ENCODE measurements around the gene SCYGR1. TPM values are rescaled to one million over a fixed set of nuclear protein-coding genes. Genes with fewer than 3 reads are reported as not detected.
"Not testable (repeated sequence)": the region's sequence is repeated elsewhere in the genome, so short reads cannot be mapped to it uniquely, and the experiment has no call there.

SCYGR1 gene, protein sequence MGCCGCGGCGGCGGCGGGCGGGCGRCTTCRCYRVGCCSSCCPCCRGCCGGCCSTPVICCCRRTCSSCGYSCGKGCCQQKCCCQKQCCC
- total RNA-seq (2014; rRNA removed) (not detected in 2 replicates), Bru-seq, nascent RNA (not detected), BruChase-seq, experiment 1, labeled RNA remaining after a 6-hour chase (not detected), BruChase-seq, experiment 2, labeled RNA remaining after a 2-hour chase (not detected)
- long read RNA-seq, result 0 reads

DNA sequence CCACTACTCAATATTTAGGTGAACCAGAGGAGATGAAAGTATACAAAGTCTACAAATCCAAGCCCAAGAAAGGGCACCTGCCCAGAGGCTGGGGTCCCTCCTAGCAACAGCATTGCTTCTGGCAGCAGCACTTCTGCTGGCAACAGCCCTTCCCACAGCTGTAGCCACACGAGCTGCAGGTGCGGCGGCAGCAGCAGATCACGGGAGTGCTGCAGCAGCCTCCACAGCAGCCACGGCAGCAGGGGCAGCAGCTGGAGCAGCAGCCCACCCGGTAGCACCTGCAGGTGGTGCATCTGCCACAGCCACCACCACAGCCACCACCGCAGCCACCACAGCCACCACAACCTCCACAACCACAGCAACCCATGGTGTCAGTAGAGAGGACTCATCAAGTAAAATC, at the start of gene SCYGR1:
SCYGR1 (minus strand) TSS at position 367 of the 400 bp plus-strand sequence; CDS start at position 367, 0 bp downstream.
- H4K20me1 ChIP-seq (ENCODE audit: low read length); H2AFZ ChIP-seq (ENCODE audit: low read length); H3F3A ChIP-seq (ENCODE audit: low read length, unreplicated experiment); H3K79me2 ChIP-seq (ENCODE audit: low read length); BruUV-seq (replicated peaks); intact Hi-C loops (cut with micrococcal nuclease); H3K9me2 ChIP-seq (replicated peaks; ENCODE audit: low read length); DNase-seq; H3K36me3 ChIP-seq (ENCODE audit: low read depth, low read length); CTCF ChIA-PET; ATAC-seq; H3K9me3 ChIP-seq (ENCODE audit: low read length); POLR2A ChIA-PET (ENCODE audit: unreplicated experiment); H3K27me3 ChIP-seq (ENCODE audit: low read length); H3K4me3 ChIP-seq (ENCODE audit: low read length): not testable (repeated sequence)
- Histone ChIP-seq H3K4me1 (ENCODE audit: insufficient read depth, low read length) (peaks cover 14% of the 10 kb centered on the region), H3K4me2 (ENCODE audit: low read length) (peak within 1 kb of the TSS; percentile 15; the same call in 1 of the 2 replicates), H3K27ac (ENCODE audit: low read length) (peak within 1 kb of the TSS; percentile 78), H3K9ac (ENCODE audit: low read length) (peak within 1 kb of the TSS; percentile 21; the same call in 1 of the 2 replicates)

DNA sequence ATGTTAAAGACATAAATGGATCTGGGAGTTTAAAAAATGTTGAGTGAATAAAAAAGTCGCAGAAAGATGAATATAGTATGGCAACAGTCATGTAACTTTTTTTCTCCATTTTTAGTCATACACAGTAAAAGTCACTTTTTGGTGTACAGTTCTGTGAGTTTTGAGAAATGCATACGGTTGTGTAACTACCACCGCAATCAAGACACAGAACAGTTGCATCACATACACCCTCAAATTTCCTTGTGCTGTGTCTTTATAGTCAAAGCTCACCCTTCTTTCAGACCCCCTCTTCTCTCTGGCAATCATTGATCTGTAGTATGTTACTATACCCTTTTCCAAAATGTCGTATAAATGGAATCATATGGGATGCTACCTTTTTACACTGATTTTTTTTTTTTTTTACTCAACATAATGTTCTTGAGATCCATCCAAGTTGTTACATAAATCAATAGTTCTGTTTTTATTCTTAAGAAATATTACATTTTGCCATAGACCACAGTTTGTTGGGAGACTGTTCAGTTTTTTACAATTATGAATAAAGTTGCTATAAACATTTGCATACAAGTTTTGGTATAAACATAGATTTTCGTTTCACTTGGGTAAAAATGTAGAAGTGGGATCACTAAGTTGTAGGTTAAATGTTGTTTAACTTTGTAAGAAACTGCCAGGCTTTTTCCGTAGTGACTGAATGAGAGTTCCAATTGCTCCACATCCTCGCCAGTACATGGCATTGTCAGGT, 48.9 kb upstream of the SCYGR1 start:
- Histone ChIP-seq H3K9ac (ENCODE audit: low read length) (no peak overlapping the region), H3F3A (ENCODE audit: low read length, unreplicated experiment) (no peaks in the 10 kb centered on the region), H3K79me2 (ENCODE audit: low read length) (no peaks in the 10 kb centered on the region), H3K4me3 (ENCODE audit: low read length) (no peak overlapping the region), H2AFZ (ENCODE audit: low read length) (no peak overlapping the region), H3K4me2 (ENCODE audit: low read length) (no peak overlapping the region), H3K9me2 (replicated peaks; ENCODE audit: low read length) (no peaks in the 10 kb centered on the region), H3K36me3 (ENCODE audit: low read depth, low read length) (no peaks in the 10 kb centered on the region; the same call in 1 of the 2 replicates), H3K4me1 (ENCODE audit: insufficient read depth, low read length) (no peaks in the 10 kb centered on the region), H3K27ac (ENCODE audit: low read length) (no peak overlapping the region), H3K27me3 (ENCODE audit: low read length) (no peaks in the 10 kb centered on the region), H4K20me1 (ENCODE audit: low read length) (no peaks in the 10 kb centered on the region), H3K9me3 (ENCODE audit: low read length) (peaks cover 9% of the 10 kb centered on the region; the same call in 1 of the 2 replicates)
- ATAC-seq (no peak), DNase-seq (no peak)
- CTCF ChIA-PET, result no interaction called here
- POLR2A ChIA-PET (ENCODE audit: unreplicated experiment), result no interaction called here
- no TSS peak for BruUV-seq (replicated peaks)
- TF ChIP-seq EZH2 (IDR thresholded peaks at IDR 0.05; ENCODE audit: low read length, unreplicated experiment), result no peak
- TF ChIP-seq, protein P1, sequence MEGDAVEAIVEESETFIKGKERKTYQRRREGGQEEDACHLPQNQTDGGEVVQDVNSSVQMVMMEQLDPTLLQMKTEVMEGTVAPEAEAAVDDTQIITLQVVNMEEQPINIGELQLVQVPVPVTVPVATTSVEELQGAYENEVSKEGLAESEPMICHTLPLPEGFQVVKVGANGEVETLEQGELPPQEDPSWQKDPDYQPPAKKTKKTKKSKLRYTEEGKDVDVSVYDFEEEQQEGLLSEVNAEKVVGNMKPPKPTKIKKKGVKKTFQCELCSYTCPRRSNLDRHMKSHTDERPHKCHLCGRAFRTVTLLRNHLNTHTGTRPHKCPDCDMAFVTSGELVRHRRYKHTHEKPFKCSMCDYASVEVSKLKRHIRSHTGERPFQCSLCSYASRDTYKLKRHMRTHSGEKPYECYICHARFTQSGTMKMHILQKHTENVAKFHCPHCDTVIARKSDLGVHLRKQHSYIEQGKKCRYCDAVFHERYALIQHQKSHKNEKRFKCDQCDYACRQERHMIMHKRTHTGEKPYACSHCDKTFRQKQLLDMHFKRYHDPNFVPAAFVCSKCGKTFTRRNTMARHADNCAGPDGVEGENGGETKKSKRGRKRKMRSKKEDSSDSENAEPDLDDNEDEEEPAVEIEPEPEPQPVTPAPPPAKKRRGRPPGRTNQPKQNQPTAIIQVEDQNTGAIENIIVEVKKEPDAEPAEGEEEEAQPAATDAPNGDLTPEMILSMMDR (conservative IDR thresholded peaks at IDR 0.05; ENCODE audit: low read depth, low read length), result no peak
- intact Hi-C loops (cut with micrococcal nuclease), result no loop called here

DNA sequence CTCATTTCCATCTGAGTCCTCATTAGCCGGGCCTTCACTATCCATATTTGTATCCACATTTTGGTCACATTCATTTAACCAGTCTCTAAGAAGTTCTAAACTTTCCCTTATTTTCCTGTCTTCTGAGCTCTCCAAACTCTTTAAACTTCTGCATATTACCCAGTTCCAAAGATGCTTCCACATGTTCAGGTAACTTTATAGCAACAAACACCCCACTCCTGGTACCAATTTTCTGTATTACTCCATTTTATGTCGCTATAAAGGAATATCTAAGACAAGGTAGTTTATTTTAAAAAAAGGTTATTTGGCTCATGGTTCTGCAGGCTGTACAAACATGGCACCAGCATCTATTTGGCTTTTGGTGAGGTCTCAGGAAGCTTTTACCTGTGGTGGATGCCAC, 45.4 kb upstream of the SCYGR1 start:
- Histone ChIP-seq H4K20me1 (ENCODE audit: low read length) (no peaks in the 10 kb centered on the region), H3K27me3 (ENCODE audit: low read length) (no peaks in the 10 kb centered on the region), H3K4me3 (ENCODE audit: low read length) (no peak overlapping the region), H3K9me2 (replicated peaks; ENCODE audit: low read length) (no peaks in the 10 kb centered on the region), H2AFZ (ENCODE audit: low read length) (no peak overlapping the region), H3K9ac (ENCODE audit: low read length) (no peak overlapping the region), H3K36me3 (ENCODE audit: low read depth, low read length) (no peaks in the 10 kb centered on the region; the same call in 1 of the 2 replicates), H3K4me1 (ENCODE audit: insufficient read depth, low read length) (no peaks in the 10 kb centered on the region), H3F3A (ENCODE audit: low read length, unreplicated experiment) (no peaks in the 10 kb centered on the region), H3K79me2 (ENCODE audit: low read length) (no peaks in the 10 kb centered on the region), H3K27ac (ENCODE audit: low read length) (no peak overlapping the region), H3K9me3 (ENCODE audit: low read length) (peaks cover 9% of the 10 kb centered on the region; the same call in 1 of the 2 replicates), H3K4me2 (ENCODE audit: low read length) (no peak overlapping the region)
- BruUV-seq (replicated peaks), result no TSS peak
- DNase-seq (no peak), ATAC-seq (no peak)
- TF ChIP-seq, protein P1 (conservative IDR thresholded peaks at IDR 0.05; ENCODE audit: low read depth, low read length), result no peak
- TF ChIP-seq EZH2 (IDR thresholded peaks at IDR 0.05; ENCODE audit: low read length, unreplicated experiment), result no peak
- TF ChIP-seq EZH2phosphoT487 (IDR thresholded peaks at IDR 0.05; ENCODE audit: borderline replicate concordance, low read length), result no peak
- ChIA-PET CTCF (interaction anchor here (0.6 kb wide), 1 partner anchor 225 kb away, joined by 3 read pairs; no protein-coding TSS in a partner anchor), POLR2A (ENCODE audit: unreplicated experiment) (no interaction called here)
- intact Hi-C loops (cut with micrococcal nuclease), result no loop called here

Data from PC-3 (cell line).